ENCODE results near the gene CNTNAP5.
"Not testable (repeated sequence)": the region's sequence is repeated elsewhere in the genome, so short reads cannot be mapped to it uniquely, and the experiment has no call there.

CNTNAP5 gene

GRCh38 chr2:124333784-124334183 lies 308.7 kb downstream of the CNTNAP5 start:
- no peak for DNase-seq

- DNase-seq: no peak
Measured at GRCh38 chr2:124335058-124335457, 310.0 kb downstream of the CNTNAP5 start.

- no peak for DNase-seq
Measured at GRCh38 chr2:124339709-124340108, 314.6 kb downstream of the CNTNAP5 start.

- DNase-seq: no peak
Measured at GRCh38 chr2:124343827-124344498, 318.9 kb downstream of the CNTNAP5 start.

- DNase-seq: peak; percentile 33
Measured at GRCh38 chr2:124347209-124347608, 322.1 kb downstream of the CNTNAP5 start.

- DNase-seq: no peak
Measured at GRCh38 chr2:124353656-124354055, 328.6 kb downstream of the CNTNAP5 start.

GRCh38 chr2:124354466-124354865 lies 329.4 kb downstream of the CNTNAP5 start:
- no peak for DNase-seq

GRCh38 chr2:124361966-124362365 lies 336.9 kb downstream of the CNTNAP5 start:
- DNase-seq: not testable (repeated sequence)

GRCh38 chr2:124369181-124369580 lies 344.1 kb downstream of the CNTNAP5 start:
- DNase-seq: no peak

GRCh38 chr2:124380221-124380749 lies 355.2 kb downstream of the CNTNAP5 start:
- DNase-seq: no peak

- no peak for DNase-seq
Measured at GRCh38 chr2:124382067-124382618, 357.1 kb downstream of the CNTNAP5 start.

GRCh38 chr2:124395961-124396360 lies 370.9 kb downstream of the CNTNAP5 start:
- no peak for DNase-seq

- DNase-seq: no peak
Measured at GRCh38 chr2:124402274-124402673, 377.2 kb downstream of the CNTNAP5 start.

GRCh38 chr2:124407836-124408534 lies 382.9 kb downstream of the CNTNAP5 start:
- not testable (repeated sequence) for DNase-seq

- DNase-seq: no peak
Measured at GRCh38 chr2:124424074-124424473, 399.0 kb downstream of the CNTNAP5 start.

GRCh38 chr2:124426122-124426521 lies 401.0 kb downstream of the CNTNAP5 start:
- no peak for DNase-seq

- DNase-seq: no peak
Measured at GRCh38 chr2:124426625-124427024, 401.5 kb downstream of the CNTNAP5 start.

- DNase-seq: no peak
Measured at GRCh38 chr2:124437811-124438210, 412.7 kb downstream of the CNTNAP5 start.

- DNase-seq: no peak
Measured at GRCh38 chr2:124450481-124450880, 425.4 kb downstream of the CNTNAP5 start.

- DNase-seq: no peak
Measured at GRCh38 chr2:124476291-124476690, 451.2 kb downstream of the CNTNAP5 start.

- DNase-seq: no peak
Measured at GRCh38 chr2:124478761-124479160, 453.7 kb downstream of the CNTNAP5 start.

- DNase-seq: peak; percentile 16
Measured at GRCh38 chr2:124480958-124481357, 455.9 kb downstream of the CNTNAP5 start.

- no peak for DNase-seq
Measured at GRCh38 chr2:124482044-124482443, 457.0 kb downstream of the CNTNAP5 start.

- DNase-seq: no peak
Measured at GRCh38 chr2:124482551-124482950, 457.5 kb downstream of the CNTNAP5 start.
